Stimulated activated naive B cell treated with anti-CD40 and anti-IgM and Interleukin-4, amounts not matched to agents 10 μg/mL and 1 μg/mL and 100 μg/mL, for 72 hours (primary cell): ENCODE measurements around the gene CEP68.
"Not testable (repeated sequence)": the region's sequence is repeated elsewhere in the genome, so short reads cannot be mapped to it uniquely, and the experiment has no call there.

ENCODE experiments used
- ATAC-seq, 2 donors: fragments of 150-1000 bp; cut with Tn5 transposase; replicated peaks; 2 replicates each; pipeline ENCODE4 v1.10.0; 2021; ENCODE audit warnings: moderate library complexity in 1 of 2
- DNase-seq: peaks from one replicate; pipeline ENCODE4 v3.0.0; 2021
- H3K27ac Mint-ChIP-seq: one replicate; pipeline ENCODE4 v1.8.0; 2022; ENCODE audit warnings: mild to moderate bottlenecking, mixed read lengths
- H3K27me3 Mint-ChIP-seq, 2 donors: one replicate each; pipeline ENCODE4 v1.8.0; 2022; ENCODE audit warnings: mixed read lengths in 2 of 2
- H3K36me3 Mint-ChIP-seq, 2 donors: one replicate each; pipeline ENCODE4 v1.8.0; 2022; ENCODE audit warnings: mixed read lengths in 2 of 2, mild to moderate bottlenecking in 1 of 2
- H3K4me1 Mint-ChIP-seq, 2 donors: one replicate each; pipeline ENCODE4 v1.8.0; 2022; ENCODE audit warnings: mixed read lengths in 2 of 2, mild to moderate bottlenecking in 1 of 2
- H3K4me3 Mint-ChIP-seq, 2 donors: one replicate each; pipeline ENCODE4 v1.8.0; 2022; ENCODE audit warnings: mild to moderate bottlenecking in 2 of 2, mixed read lengths in 2 of 2, moderate library complexity in 1 of 2
- H3K9me3 Mint-ChIP-seq, 2 donors: one replicate each; pipeline ENCODE4 v1.8.0; 2022; ENCODE audit warnings: mixed read lengths in 2 of 2, mild to moderate bottlenecking in 1 of 2

The CEP68 gene

GRCh38 chr2:65056215-65057053 is at the start of gene CEP68:
CEP68 (plus strand) TSS chr2:65056416; CDS start chr2:65069445, 13,029 bp downstream.
- Mint-ChIP-seq H3K27ac (peak within 1 kb of the TSS; percentile 97), H3K4me1 (peaks cover 46 to 73% of the 10 kb centered on the region in 2 donors), H3K4me3 (peak within 1 kb of the TSS; percentile 99), H3K9me3 (peaks cover 0 to 3% of the 10 kb centered on the region in 2 donors), H3K36me3 (peaks cover 20 to 23% of the 10 kb centered on the region in 2 donors), H3K27me3 (no peaks in the 10 kb centered on the region)
- DNase-seq: peak; percentile 97
- ATAC-seq: peak; percentile 84 to 88

- Mint-ChIP-seq H3K27me3 (no peaks in the 10 kb centered on the region), H3K4me1 (peaks cover 36 to 62% of the 10 kb centered on the region in 2 donors), H3K9me3 (peaks cover 0 to 2% of the 10 kb centered on the region in 2 donors), H3K27ac (peak overlapping the region; percentile 72), H3K36me3 (peaks cover 60 to 73% of the 10 kb centered on the region in 2 donors), H3K4me3 (peak overlapping the region in 1 of 2 donors; percentile 45)
- ATAC-seq (peak in 1 of 2 donors; percentile 23), DNase-seq (no peak)
Measured at GRCh38 chr2:65013776-65014175, 42.4 kb upstream of the CEP68 start.

GRCh38 chr2:65015731-65016130 is 40.5 kb upstream of the CEP68 start:
- H3K36me3 Mint-ChIP-seq: peaks cover 68 to 82% of the 10 kb centered on the region in 2 donors
- ATAC-seq (no peak), DNase-seq (no peak)
- peak overlapping the region; percentile 25 for H3K27ac Mint-ChIP-seq
- peaks cover 45 to 74% of the 10 kb centered on the region in 2 donors for H3K4me1 Mint-ChIP-seq
- peaks cover 0 to 2% of the 10 kb centered on the region in 2 donors for H3K9me3 Mint-ChIP-seq
- H3K27me3 Mint-ChIP-seq: no peaks in the 10 kb centered on the region
- no peak overlapping the region for H3K4me3 Mint-ChIP-seq

GRCh38 chr2:65016789-65017188 is 39.4 kb upstream of the CEP68 start:
- H3K9me3 Mint-ChIP-seq: peaks cover 0 to 2% of the 10 kb centered on the region in 2 donors
- DNase-seq (no peak), ATAC-seq (peak; percentile 60 to 63)
- H3K36me3 Mint-ChIP-seq: peaks cover 74 to 84% of the 10 kb centered on the region in 2 donors
- H3K27me3 Mint-ChIP-seq: no peaks in the 10 kb centered on the region
- H3K27ac Mint-ChIP-seq: peak overlapping the region; percentile 96
- H3K4me1 Mint-ChIP-seq: peaks cover 45 to 79% of the 10 kb centered on the region in 2 donors
- H3K4me3 Mint-ChIP-seq: peak overlapping the region; percentile 42 to 77

GRCh38 chr2:65017335-65017734 is 38.9 kb upstream of the CEP68 start:
- Mint-ChIP-seq H3K9me3 (peaks cover 0 to 2% of the 10 kb centered on the region in 2 donors), H3K4me1 (peaks cover 45 to 84% of the 10 kb centered on the region in 2 donors), H3K27ac (peak overlapping the region; percentile 96), H3K36me3 (peaks cover 75 to 86% of the 10 kb centered on the region in 2 donors), H3K27me3 (no peaks in the 10 kb centered on the region), H3K4me3 (peak overlapping the region; percentile 66 to 77)
- DNase-seq: peak; percentile 42
- ATAC-seq: peak; percentile 67 to 70

GRCh38 chr2:65018141-65018582 is 38.1 kb upstream of the CEP68 start:
- DNase-seq (peak; percentile 32), ATAC-seq (peak; percentile 68 to 74)
- peak overlapping the region; percentile 96 for H3K27ac Mint-ChIP-seq
- H3K27me3 Mint-ChIP-seq: no peaks in the 10 kb centered on the region
- H3K4me3 Mint-ChIP-seq: peak overlapping the region; percentile 66 to 77
- H3K36me3 Mint-ChIP-seq: peaks cover 77 to 88% of the 10 kb centered on the region in 2 donors
- H3K4me1 Mint-ChIP-seq: peaks cover 49 to 87% of the 10 kb centered on the region in 2 donors
- peaks cover 0 to 2% of the 10 kb centered on the region in 2 donors for H3K9me3 Mint-ChIP-seq

- H3K4me1 Mint-ChIP-seq: peaks cover 54 to 87% of the 10 kb centered on the region in 2 donors
- peaks cover 0 to 2% of the 10 kb centered on the region in 2 donors for H3K9me3 Mint-ChIP-seq
- peak overlapping the region; percentile 96 for H3K27ac Mint-ChIP-seq
- peaks cover 79 to 90% of the 10 kb centered on the region in 2 donors for H3K36me3 Mint-ChIP-seq
- ATAC-seq: no peak
- H3K27me3 Mint-ChIP-seq: no peaks in the 10 kb centered on the region
- H3K4me3 Mint-ChIP-seq: peak overlapping the region; percentile 59 to 77
- DNase-seq: no peak
Measured at GRCh38 chr2:65019010-65019409, 37.2 kb upstream of the CEP68 start.

GRCh38 chr2:65019675-65020195 is 36.5 kb upstream of the CEP68 start:
- no peak for DNase-seq
- H3K36me3 Mint-ChIP-seq: peaks cover 84 to 92% of the 10 kb centered on the region in 2 donors
- H3K4me1 Mint-ChIP-seq: peaks cover 57 to 87% of the 10 kb centered on the region in 2 donors
- no peak for ATAC-seq
- H3K27ac Mint-ChIP-seq: peak overlapping the region; percentile 37
- H3K9me3 Mint-ChIP-seq: peaks cover 0 to 2% of the 10 kb centered on the region in 2 donors
- H3K27me3 Mint-ChIP-seq: no peaks in the 10 kb centered on the region
- no peak overlapping the region for H3K4me3 Mint-ChIP-seq

GRCh38 chr2:65020251-65020650 is 36.0 kb upstream of the CEP68 start:
- not testable (repeated sequence) for DNase-seq, H3K27me3 Mint-ChIP-seq, ATAC-seq, H3K9me3 Mint-ChIP-seq, H3K27ac Mint-ChIP-seq, H3K4me3 Mint-ChIP-seq
- peaks cover 79 to 87% of the 10 kb centered on the region in 2 donors for H3K36me3 Mint-ChIP-seq
- peaks cover 54 to 84% of the 10 kb centered on the region in 2 donors for H3K4me1 Mint-ChIP-seq

GRCh38 chr2:65020943-65021528 is 35.2 kb upstream of the CEP68 start:
- no peaks in the 10 kb centered on the region for H3K27me3 Mint-ChIP-seq
- peaks cover 0 to 4% of the 10 kb centered on the region in 2 donors for H3K9me3 Mint-ChIP-seq
- no peak overlapping the region for H3K4me3 Mint-ChIP-seq
- DNase-seq: no peak
- no peak for ATAC-seq
- H3K36me3 Mint-ChIP-seq: peaks cover 77 to 90% of the 10 kb centered on the region in 2 donors
- peak overlapping the region; percentile 75 for H3K27ac Mint-ChIP-seq
- peaks cover 60 to 84% of the 10 kb centered on the region in 2 donors for H3K4me1 Mint-ChIP-seq

GRCh38 chr2:65021709-65022108 is 34.5 kb upstream of the CEP68 start:
- peaks cover 71 to 85% of the 10 kb centered on the region in 2 donors for H3K36me3 Mint-ChIP-seq
- no peak for ATAC-seq
- peaks cover 59 to 84% of the 10 kb centered on the region in 2 donors for H3K4me1 Mint-ChIP-seq

GRCh38 chr2:65022189-65022588 is 34.0 kb upstream of the CEP68 start:
- Mint-ChIP-seq H3K4me3 (no peak overlapping the region), H3K36me3 (peaks cover 67 to 81% of the 10 kb centered on the region in 2 donors), H3K9me3 (peaks cover 0 to 2% of the 10 kb centered on the region in 2 donors), H3K4me1 (peaks cover 55 to 84% of the 10 kb centered on the region in 2 donors), H3K27me3 (no peaks in the 10 kb centered on the region), H3K27ac (peak overlapping the region; percentile 75)
- ATAC-seq (no peak), DNase-seq (no peak)

More at GRCh38 chr2:65021709-65022108, 34.5 kb upstream of the CEP68 start:
- no peak overlapping the region for H3K4me3 Mint-ChIP-seq
- H3K27ac Mint-ChIP-seq: peak overlapping the region; percentile 75
- no peaks in the 10 kb centered on the region for H3K27me3 Mint-ChIP-seq
- H3K9me3 Mint-ChIP-seq: peaks cover 0 to 3% of the 10 kb centered on the region in 2 donors
- no peak for DNase-seq

GRCh38 chr2:65023742-65024141 is 32.5 kb upstream of the CEP68 start:
- ATAC-seq: no peak
- peaks cover 0 to 2% of the 10 kb centered on the region in 2 donors for H3K9me3 Mint-ChIP-seq
- peaks cover 55 to 82% of the 10 kb centered on the region in 2 donors for H3K4me1 Mint-ChIP-seq
- DNase-seq: no peak
- peaks cover 53 to 67% of the 10 kb centered on the region in 2 donors for H3K36me3 Mint-ChIP-seq
- peak overlapping the region; percentile 84 for H3K27ac Mint-ChIP-seq
- H3K4me3 Mint-ChIP-seq: no peak overlapping the region
- H3K27me3 Mint-ChIP-seq: no peaks in the 10 kb centered on the region
